AG20443 (cell line): ENCODE data around the gene TRA2B.

Experiments used
- DNase-seq: peaks from one replicate; pipeline ENCODE4 v3.0.0; 2012; ENCODE audit warnings: low spot score, mixed read lengths

TRA2B gene

DNA sequence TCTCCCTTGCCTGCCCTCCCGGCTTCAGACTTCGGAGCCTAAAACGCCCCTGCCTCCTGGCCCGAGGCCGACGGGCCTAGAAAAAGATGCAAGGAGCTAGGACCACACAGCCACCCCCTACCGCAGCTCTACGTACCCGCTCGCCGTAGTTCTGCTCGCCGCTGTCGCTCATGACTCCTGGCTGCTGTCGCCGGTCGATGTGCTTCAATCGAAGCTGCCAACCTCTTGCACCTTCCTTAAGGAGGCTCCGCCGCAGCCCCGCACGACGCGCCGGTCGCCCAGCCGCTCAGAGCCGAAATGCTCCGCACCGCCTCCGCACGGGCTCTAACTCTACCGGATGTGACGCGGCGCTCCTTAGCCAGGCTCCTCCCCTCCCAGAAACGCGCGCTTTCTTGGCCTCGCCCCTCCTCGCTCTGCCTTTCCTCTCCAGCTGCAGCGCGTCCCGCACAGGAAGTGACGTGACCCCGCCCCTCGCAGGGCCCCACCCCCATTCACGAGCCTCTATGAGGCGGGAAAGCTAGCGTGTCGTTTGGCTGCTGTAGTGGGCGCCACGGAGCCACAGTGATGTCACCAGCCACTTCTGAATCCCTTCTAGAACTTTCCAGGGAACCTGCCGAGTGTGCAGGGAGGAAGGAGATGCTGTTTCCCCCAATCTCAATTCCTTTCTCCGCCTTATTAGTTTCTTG lies at the start of gene TRA2B:
TRA2B (minus strand) TSS at position 326 of the 686 bp plus-strand sequence; CDS start at position 172, 154 bp downstream.
- peak; percentile 98 for DNase-seq

DNA sequence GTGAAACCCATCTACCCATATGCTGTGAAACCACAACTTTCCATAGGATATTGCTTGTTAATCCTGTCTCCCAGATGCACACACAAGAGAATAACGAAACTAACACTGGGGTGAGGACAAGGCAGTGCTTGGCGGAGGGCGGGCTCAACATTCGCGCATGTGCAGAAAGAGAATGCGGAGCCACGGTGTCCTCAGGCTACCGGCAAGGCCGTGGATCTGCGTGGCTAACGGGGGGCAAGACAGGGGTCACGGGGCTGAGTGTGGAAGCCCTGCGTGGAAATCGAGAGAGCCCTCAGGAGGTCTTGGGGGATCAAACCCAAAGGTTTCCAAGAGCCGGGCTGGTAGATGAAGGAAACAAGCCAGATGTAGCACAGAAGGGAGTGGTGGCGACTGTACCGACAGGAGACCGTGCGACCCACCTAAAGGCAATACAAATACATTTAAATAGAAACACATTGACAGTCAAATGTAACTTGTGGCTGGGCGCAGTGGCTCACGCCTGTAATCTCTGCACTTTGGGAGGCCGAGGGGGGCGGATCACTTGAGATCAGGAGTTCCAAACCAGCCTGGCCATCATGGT lies 48.5 kb upstream of the TRA2B start:
- peak; percentile 91 for DNase-seq

DNA sequence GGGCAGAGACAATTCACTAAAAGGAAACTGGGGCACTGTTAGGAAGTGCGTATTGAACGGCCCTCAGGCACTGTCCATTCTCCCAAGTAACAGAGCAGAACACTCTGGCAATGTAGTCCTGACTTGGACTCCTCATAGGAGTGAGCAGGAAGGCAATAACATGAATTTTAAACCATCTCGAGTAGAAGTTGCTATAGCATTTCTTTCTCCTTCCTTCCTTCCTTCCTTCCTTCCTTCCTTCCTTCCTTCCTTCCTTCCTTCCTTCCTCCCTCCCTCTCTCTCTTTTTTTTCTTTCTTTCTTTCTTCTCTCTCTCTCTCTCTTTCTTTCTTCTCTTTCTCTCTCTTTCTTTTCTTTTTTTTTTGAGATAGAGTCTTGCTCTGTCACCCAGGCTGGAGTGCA lies 46.4 kb upstream of the TRA2B start:
- DNase-seq = no peak

DNA sequence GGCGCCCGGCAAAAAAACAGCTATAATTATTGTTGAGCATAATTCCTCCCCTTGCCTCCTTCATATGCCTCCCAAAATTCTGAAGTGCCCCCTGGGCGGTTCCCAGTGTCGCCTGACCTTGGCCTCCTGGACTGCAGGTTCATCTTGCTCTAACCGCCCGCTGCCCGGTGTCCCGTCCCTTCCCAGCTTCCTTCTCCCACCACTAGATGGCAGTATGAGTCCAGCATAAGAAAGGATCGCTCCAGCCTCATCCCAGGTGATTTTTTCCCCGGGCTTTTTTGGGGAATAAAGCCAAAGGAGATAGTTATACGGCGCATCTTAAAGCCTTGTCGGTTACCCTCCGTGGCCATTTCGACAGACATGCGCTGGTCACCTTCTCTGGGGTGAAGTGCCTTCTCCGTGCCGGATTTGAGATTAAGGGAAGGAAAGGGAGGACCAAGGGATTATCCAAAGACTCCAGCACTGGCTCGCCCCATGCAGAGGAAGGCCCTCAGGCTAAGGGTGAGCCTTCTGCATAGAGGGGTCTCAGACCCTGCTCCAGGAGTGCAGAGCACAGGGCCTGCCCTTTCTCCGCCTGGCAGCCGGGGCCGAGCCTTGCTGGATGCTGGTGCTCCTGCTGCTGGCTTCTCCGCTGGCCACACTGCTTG lies 45.8 kb upstream of the TRA2B start:
- DNase-seq = peak; percentile 85

DNA sequence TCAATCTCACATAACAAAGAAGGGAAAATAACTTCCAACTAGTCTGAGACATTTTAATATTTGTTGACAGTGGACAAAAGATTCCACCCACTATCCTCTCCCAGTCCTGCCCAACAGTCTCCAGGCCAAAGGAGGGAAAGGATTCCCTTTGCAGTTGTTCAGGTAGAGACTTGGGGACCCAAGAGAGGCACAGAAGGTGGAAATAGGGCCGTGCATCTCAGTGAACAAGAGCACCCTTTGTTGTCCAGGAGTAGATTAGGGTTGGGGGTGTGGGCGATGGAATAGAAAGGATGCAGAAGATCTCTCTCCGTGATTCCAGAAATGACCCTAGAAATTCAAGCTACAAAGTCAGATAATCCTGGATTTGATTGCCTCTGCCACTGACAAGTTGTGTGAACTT lies 44.8 kb upstream of the TRA2B start:
- no peak for DNase-seq

DNA sequence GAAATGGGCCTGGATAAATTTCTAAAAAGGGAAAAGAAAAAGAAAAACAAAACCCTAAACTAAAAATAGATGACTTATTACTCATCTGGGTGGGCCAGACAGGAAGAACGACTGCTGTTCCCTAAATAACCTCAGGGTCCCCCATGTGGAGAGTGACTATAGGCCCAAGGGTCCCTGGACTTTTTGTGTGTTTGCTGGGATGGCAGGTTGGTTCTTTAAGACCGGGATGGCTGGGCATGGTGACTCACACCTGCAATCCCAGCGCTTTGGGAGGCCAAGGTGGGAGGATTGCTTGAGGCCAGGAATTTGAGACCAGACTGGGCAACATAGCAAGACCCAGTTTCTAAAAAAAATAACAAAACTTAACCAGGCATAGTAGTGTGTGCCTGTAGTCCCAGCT lies 43.8 kb upstream of the TRA2B start:
- no peak for DNase-seq

DNA sequence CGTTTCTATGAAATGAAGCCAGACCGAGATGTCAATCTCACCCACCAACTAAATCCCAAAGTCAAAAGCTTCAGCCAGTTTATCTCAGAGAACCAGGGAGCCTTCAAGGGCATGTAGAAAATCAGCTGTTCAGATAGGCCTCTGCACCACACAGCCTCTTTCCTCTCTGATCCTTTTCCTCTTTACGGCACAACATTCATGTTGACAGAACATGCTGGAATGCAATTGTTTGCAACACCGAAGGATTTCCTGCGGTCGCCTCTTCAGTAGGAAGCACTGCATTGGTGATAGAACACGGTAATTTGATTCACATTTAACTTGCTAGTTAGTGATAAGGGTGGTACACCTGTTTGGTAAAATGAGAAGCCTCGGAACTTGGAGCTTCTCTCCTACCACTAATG lies 41.9 kb upstream of the TRA2B start:
- DNase-seq = no peak

DNA sequence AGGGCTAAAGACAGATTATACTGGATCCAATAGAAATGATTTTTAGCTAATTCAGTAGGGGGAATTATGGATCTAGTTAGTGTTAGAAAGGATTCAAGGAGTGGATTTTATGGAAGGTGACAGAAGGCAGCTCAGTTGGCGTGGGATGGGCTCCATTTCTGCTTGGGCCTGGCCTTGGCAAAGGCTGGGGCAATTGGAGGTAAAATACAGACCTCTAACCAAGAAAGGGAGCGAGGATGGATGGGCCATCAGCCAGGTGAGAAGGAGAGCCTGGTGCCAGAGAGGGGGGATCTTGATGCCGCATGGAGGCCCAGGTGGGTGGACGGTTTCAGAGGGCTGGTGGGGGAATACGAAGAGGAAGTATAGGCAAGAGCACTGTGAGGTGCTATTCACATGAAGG lies 40.7 kb upstream of the TRA2B start:
- DNase-seq = no peak

DNA sequence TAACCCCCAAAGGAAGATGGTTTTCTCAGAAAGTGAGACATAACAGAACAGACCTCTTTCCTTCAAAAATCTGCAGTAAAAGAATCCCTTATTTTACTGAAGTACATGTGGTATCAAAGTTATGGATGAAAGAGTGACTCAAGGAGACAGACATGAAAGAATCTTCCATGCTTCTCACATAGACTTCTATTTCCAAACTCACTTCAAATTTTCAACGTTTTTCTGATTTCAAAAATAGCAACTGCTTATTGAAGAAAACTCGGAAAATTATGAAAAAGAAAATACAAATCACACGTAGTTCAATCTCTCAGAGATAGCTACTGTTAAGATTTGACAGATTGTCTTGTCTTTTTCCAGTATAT lies 39.8 kb upstream of the TRA2B start:
- DNase-seq = no peak

DNA sequence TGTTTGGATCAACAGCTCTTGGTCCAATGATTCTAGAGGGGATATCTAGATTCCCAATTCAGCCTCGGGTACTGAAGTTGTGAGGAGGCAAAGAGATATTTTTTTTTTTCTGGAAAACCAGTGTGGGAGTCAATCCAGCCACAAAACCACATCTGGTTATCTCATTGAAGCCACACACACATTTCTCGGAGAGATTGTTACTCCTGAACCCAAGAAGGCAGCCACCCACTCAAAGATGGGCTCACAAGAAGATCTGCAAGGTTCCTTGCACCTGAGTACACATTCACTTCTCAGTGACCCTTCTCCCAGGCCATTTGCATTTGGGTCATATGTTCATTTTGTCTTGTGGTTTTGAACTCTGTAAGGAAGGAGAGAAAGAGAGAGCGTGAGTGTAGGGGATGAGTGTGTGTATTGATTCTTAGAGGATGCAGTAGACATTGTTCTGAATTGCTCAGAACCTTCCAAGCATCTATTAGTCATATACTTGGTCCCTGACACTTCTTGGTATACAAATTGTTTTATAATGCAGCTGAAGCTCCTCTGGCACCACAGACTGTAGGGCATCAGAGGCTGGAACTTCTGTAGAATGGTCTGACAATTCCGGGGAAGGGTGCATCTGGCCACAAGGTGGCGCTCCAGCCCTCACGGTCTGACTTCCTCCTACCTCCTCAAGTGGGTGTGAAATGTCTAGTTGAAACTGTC lies 39.3 kb upstream of the TRA2B start:
- DNase-seq = peak; percentile 76

DNA sequence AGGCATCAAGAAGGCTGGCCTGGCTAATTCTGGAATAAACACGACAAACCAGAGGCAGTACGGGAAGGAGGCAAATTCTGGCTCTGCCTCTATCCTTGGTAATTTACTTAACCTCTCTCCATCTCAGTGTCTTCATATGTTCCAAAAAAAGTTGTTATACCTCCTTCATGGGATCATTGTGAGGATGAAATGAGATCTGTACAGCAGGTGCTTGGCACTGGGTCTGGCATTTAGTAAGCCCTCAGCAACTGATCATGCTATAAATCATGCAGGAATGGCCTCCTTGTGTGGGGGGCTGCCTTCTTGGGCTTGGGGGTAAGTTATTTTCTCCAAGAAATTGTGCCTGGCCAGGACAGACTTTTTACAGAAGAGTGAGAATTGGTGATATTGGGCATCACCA lies 38.3 kb upstream of the TRA2B start:
- no peak for DNase-seq

DNA sequence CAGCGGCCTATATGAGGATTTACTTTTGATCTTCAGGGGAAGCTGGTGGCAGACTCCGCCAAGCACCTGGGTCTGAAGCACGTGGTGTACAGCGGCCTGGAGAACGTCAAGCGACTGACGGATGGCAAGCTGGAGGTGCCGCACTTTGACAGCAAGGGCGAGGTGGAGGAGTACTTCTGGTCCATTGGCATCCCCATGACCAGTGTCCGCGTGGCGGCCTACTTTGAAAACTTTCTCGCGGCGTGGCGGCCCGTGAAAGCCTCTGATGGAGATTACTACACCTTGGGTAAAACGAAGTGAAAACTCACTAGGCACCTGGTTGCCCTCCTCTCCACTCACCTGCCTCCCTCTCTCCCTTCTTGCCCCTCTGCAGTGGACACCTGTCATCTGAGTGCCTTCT lies 33.8 kb upstream of the TRA2B start:
- no peak for DNase-seq

DNA sequence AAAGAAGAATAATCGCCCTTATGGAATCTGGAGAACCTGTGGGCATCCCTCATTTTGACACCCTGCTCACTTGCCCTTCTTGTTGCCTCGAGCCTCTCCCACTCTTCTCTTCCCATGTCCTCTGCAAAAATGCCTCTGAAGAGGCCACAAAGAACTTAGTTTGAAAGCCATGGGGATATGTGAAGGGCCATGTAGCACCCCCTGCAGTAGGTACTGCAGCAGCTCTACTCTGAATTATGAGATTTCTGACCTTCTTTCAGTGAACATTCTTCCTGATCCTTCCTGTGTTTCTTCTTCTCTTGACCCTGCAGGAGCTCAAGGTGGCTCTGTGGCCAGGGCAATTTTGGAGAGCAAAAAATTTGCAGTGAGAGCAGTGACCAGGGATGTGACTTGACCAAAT lies 30.4 kb upstream of the TRA2B start:
- no peak for DNase-seq

DNA sequence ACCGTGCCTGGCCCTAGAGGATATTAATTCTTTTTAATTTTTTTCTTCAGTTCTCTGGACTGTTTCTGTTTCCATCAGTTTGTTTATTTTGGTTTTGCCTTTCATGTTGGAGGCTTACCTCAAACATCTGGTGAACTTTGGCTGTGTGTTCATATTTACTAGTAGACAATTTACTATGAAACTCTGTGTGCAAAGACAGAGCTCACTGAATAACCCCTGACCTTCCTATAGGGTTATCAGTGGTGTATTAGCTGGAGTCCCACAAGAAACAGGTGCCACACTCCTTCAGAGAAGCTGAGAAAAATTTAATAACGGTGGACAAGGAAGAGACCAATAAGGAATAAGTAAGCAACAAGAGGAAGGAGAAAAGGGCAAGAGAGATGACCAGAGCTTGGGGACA lies 28.8 kb upstream of the TRA2B start:
- no peak for DNase-seq

DNA sequence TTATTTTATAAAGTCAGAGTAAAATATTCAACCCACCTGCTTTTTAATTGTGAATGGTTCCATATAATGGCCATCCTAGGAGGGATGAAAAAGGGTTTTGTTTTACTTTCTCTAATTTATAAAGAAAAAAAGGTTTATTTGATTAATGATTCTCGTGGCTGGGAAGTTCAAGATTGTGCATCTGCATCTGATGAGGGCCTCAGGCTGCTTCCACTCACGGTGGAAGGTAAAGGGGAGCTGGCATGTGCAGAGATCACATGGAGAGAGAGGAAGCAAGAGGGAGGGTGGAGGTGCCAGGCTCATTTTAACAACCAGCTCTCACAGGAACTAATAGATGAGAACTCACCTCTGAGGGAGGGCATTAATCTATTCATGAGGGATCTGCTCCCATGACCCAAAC lies 27.7 kb upstream of the TRA2B start:
- no peak for DNase-seq

DNA sequence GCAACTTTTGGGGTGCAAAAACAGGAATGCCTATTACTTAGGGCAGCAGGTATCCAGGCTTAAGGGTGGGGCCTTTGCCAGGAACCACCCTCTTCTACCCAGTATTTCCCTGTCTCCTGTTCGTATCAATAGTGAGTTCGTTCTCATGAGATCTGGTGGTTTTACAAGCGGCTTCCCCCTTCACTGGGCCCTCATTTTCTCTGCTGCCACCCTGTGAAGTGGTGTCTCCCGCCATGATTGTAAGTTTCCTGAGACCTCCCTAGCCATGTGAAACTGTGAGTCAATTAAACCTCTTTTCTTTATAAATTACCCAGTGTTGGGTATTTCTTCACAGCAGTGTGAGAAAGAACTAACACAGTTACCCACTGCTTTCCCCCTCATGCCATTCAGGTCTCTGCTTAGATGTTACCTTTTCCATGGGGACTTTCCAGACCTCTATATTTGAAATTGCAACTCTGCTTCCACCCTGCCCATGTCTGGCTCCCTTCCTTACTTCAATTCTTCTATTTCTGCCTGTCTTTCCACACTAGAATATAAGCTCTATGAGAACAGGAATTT lies 23.9 kb upstream of the TRA2B start:
- DNase-seq = no peak

DNA sequence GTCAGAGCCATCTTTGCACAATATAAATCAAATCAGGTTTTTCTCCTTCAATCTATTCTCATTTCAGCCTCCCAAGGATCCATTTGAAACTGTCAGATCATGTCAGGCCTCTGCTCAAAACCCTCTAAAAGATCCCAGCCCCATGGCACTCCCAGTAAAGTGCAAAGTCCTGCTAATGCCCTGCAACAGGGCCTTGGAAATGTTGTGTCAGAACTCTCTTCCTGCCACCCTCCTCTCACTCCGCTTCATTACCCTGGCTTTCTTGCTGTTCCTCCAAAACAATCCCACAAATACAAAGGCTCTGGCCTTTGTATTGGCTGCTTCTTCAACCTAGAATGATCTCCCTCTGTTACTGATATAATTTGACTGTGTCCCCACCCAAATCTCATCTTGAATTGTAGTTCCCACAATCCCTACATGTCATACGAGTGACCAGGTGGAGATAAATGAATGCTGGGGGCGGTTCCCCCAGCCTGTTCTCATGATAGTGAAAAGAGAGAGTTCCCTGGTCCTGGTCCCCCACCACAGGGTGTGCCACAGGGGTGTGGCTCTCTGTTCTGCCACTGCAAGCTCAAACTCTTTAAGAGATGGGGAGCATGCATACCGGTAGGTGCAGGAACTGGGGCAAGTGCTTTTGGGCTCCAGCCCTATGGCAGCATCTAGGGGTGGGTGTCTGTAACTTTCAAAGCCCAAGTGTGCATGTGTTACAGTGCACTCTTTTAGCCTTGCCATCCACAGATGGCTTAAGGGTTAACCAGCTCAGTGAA lies 22.9 kb upstream of the TRA2B start:
- no peak for DNase-seq

DNA sequence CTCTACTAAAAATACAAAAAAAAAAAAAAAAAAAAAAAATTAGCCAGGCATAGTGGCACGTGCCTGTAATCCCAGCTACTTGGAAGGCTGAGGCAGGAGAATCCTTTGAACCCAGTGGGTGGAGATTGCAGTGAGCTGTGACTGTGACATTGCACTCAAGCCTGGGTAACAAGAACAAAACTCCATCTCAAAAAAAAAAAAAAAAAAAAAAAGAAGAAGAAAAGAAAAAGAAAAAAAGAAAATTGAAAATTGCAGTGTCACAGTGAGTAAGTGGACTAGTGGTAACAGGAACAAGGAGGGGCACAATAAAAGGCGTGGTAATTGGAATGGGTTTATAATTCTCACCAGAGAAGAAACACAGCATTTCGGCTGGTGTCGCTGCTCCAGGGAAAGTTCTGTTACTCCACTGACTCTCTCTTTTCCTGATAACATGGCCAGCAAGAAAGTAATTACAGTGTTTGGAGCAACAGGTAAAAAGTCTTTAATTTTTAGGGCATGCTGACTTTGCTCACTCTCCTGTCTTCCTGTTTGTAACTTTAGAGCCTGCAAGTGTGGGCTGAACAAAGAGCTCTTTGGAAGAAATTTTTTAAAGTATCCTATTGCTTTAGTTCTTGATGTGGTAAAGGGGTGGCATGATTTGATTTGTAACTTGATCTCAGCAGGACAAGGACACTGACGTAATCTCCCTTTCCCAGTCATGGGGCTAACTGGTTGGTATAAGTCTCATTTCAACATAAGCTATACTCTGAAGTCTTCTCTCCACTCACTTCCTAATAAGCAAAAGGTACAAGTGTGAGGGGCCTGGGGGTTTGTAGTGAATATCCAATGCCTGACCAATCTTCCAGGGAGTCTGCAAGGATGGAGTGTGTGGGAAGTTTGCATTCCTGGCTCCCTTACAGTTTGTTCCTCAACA lies 22.1 kb upstream of the TRA2B start:
- peak; percentile 75 for DNase-seq

DNA sequence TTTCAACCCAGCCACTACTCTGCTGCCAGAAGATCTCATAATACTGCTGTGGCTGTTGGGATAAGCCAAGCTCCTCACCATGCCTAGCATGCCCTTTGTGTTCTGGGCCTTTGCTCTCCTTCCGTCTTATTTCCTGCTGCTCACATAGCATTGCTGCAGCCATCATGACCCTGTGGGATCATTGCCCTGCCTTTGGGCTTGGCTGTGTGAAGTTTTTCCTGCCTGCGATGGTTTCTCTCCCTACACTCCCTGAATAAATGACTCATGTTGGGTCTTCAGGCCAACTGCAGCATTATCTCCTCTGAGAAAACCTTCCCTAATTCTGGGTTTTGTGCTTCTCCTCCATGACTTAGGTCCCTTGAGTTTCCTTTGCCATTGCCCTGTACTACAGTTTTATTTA lies 20.8 kb upstream of the TRA2B start:
- peak; percentile 50 for DNase-seq

DNA sequence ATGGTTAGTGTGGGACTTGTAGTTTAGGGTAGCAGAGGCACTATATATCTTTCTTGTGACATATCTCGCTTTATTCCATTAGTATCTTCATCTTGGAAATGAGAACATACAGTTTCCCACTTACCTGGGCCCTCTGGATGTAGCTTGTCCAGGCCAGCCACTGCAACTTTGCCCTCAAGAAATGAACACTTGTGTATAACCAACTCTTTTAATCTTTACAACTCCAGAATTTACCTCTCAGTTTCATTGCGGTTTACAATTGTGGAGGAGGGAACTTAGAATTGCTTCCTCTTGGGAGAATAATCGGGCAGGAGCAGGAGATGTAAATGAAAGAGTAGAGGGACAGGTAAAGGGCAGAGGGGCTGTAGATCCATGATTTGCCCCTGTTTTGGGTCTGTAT lies 18.4 kb upstream of the TRA2B start:
- DNase-seq = no peak

DNA sequence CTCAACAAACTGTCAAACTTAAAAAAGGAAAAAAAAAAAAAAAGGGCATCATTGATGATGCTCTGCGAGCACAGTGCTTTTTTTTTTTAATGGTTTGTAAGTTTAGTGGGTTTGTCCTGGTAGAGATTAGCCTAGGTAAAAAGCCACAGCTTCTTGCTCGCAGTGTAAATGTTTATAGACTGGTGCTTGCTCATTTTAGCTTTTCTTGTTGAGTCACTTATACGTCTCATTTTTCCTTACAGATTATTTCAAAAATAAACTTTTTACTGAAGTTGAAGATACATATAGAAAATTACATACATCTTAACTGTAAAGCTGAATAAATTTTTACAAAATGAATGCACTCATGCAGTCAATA lies 16.5 kb upstream of the TRA2B start:
- no peak for DNase-seq
